GM12892 (cell line): ENCODE results near the gene CD8B.

Experiments
- POLR2A ChIP-seq: IDR thresholded peaks from 2 replicates; pipeline ENCODE4 v1.6.1; 2011; ENCODE audit warnings: low read depth, low read length, control low read depth
- POLR2AphosphoS5 ChIP-seq: IDR thresholded peaks from 2 replicates; pipeline ENCODE4 v1.6.1; 2011; ENCODE audit warnings: low read depth, low read length, control low read depth
- TAF1 ChIP-seq: IDR thresholded peaks from 2 replicates; pipeline ENCODE4 v1.6.1; 2011; ENCODE audit warnings: low read depth, mild to moderate bottlenecking, control low read depth, low read length, borderline replicate concordance

DNA sequence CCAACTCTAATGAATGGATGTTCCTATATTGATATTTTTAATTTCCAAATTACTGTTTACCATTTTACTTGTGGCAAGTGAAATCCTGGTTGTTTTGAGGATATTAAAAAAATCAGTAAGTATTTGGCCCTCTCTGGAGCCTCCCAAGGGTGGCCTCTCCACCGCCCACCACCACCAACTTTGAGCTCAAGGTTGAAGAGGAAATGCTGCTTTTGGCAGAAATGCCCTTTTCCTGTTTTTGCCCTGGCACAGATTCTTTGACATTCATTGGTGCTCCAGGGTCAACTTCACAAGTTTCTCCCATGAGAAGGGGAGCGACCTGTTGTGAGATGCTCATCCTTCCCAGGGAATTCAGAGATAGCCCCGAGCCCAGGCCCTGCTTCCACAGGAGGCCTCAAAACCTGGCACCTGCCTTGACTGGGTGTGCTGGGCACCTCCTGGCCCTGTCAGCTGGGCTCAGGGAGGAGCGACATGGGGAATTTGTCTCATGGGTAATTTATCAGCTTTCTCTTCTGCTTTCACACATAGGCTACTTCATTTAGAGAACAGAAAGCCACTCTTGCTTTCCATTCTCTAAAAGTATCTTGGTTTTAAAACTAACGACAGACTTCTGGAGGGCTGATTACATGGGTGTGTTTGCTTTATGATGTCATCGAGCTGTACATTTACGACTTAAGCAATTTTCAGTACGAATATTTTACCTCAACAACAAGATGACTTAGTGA lies 77.9 kb downstream of the CD8B start:
- TF ChIP-seq POLR2A (no peak), POLR2AphosphoS5 (no peak), TAF1 (no peak)
